SK-N-SH (cell line): ENCODE results near the gene COL23A1. TPM values are rescaled to one million over a fixed set of nuclear protein-coding genes. Genes with fewer than 3 reads are reported as not detected.

Experiments used
- CTCF ChIA-PET: fragments of 300-600, 350-600 bp; formaldehyde crosslinking; extraction: SDS; loops from one replicate; lab custom pipeline; 2021; lab: Yijun Ruan, JAX
- POLR2A ChIA-PET: fragments of 350-600 bp; sonication (Branson Sonifier 250); formaldehyde crosslinking; extraction: SDS; loops from one replicate; lab custom pipeline; 2020; ENCODE audit warnings: antibody characterized with exemption, inconsistent platforms; lab: Yijun Ruan, JAX
- DNase-seq: peaks from one replicate; pipeline ENCODE4 v3.0.0; 2012
- H2AFZ ChIP-seq: fragments of 200-600 bp; sonication (generic); 2 replicates; pipeline ENCODE4 v1.8.1; 2016; ENCODE audit warnings: antibody characterized with exemption, mild to moderate bottlenecking, low read depth
- H3F3A ChIP-seq: fragments of 200-600 bp; sonication (generic); replicated peaks from 2 replicates; pipeline ENCODE3; 2016; ENCODE audit warnings: antibody characterized with exemption, mild to moderate bottlenecking; ENCODE audit not compliant: insufficient read depth
- H3K27ac ChIP-seq, 2 experiments: fragments of 200-500 bp in 1 of 2; fragments of 200-600 bp in 1 of 2; sonication (Bioruptor generic) in 1 of 2; sonication (generic), shearing (Covaris generic) in 1 of 2; 2 replicates each; pipeline versions ENCODE4 v1.5.1 to v1.6.1; 2014 to 2016; ENCODE audit warnings: low read depth in 2 of 2, inconsistent platforms in 1 of 2, low read length in 1 of 2, mild to moderate bottlenecking in 1 of 2, mixed read lengths in 1 of 2
- H3K27me3 ChIP-seq: fragments of 200-600 bp; sonication (generic), shearing (Covaris generic); 2 replicates; pipeline ENCODE4 v1.6.1; 2016; ENCODE audit warnings: mixed run types; ENCODE audit not compliant: insufficient read depth
- H3K36me3 ChIP-seq, 2 experiments: fragments of 200-500 bp in 1 of 2; fragments of 200-600 bp in 1 of 2; sonication (Bioruptor generic) in 1 of 2; sonication (generic) in 1 of 2; replicated peaks in 1 of 2; 2 replicates each; pipeline versions ENCODE3 to v1.5.1; 2014 to 2016; ENCODE audit warnings: low read length in 1 of 2, mild to moderate bottlenecking in 1 of 2; ENCODE audit not compliant: insufficient read depth in 2 of 2, control insufficient read depth in 1 of 2
- H3K4me1 ChIP-seq, 2 experiments: fragments of 200-500 bp in 1 of 2; fragments of 200-600 bp in 1 of 2; sonication (Bioruptor generic) in 1 of 2; sonication (generic), shearing (Covaris generic) in 1 of 2; 2 replicates each; pipeline versions ENCODE4 v1.5.1 to v1.6.1; 2014 to 2016; ENCODE audit warnings: low read depth in 1 of 2, low read length in 1 of 2, mixed run types in 1 of 2; ENCODE audit not compliant: insufficient read depth in 2 of 2, control insufficient read depth in 1 of 2
- H3K4me2 ChIP-seq: fragments of 200-600 bp; sonication (generic), shearing (Covaris generic); 2 replicates; pipeline ENCODE4 v1.6.1; 2017; ENCODE audit warnings: mixed run types
- H3K4me3 ChIP-seq, 2 experiments: fragments of 200-500 bp in 1 of 2; fragments of 200-600 bp in 1 of 2; sonication (Bioruptor generic) in 1 of 2; sonication (generic), shearing (Covaris generic) in 1 of 2; 2 replicates each; pipeline versions ENCODE4 v1.5.1 to v1.8.1; 2014 to 2016; ENCODE audit warnings: low read depth in 2 of 2, inconsistent platforms in 1 of 2, low read length in 1 of 2, mild to moderate bottlenecking in 1 of 2, mixed read lengths in 1 of 2, moderate library complexity in 1 of 2
- H3K79me2 ChIP-seq: fragments of 200-600 bp; sonication (generic); 2 replicates; pipeline ENCODE4 v1.8.1; 2017; ENCODE audit warnings: mild to moderate bottlenecking; ENCODE audit not compliant: insufficient read depth
- H3K9ac ChIP-seq: fragments of 200-600 bp; sonication (generic); 2 replicates; pipeline ENCODE4 v1.6.1; 2017; ENCODE audit warnings: mixed run types
- H3K9me2 ChIP-seq: fragments of 200-600 bp; sonication (generic); 2 replicates; pipeline ENCODE4 v1.6.1; 2017; ENCODE audit warnings: mixed run types
- H3K9me3 ChIP-seq: fragments of 200-600 bp; sonication (generic); 2 replicates; pipeline ENCODE4 v1.6.1; 2017; ENCODE audit warnings: mixed run types, mild to moderate bottlenecking, moderate library complexity
- H4K20me1 ChIP-seq: fragments of 200-600 bp; sonication (generic); 2 replicates; pipeline ENCODE4 v1.6.1; 2017; ENCODE audit warnings: mild to moderate bottlenecking, mixed run types; ENCODE audit not compliant: insufficient read depth
- CTCF ChIP-seq: fragments of 200-600 bp; sonication (generic); IDR thresholded peaks from 2 replicates; pipeline ENCODE4 v1.6.1; 2017; ENCODE audit warnings: antibody characterized with exemption, mild to moderate bottlenecking, moderate library complexity
- EP300 ChIP-seq, 2 experiments: IDR thresholded peaks; 2 replicates each; pipeline versions ENCODE4 v1.4.0 to v1.6.1; 2012; ENCODE audit warnings: borderline replicate concordance in 1 of 2, low read depth in 1 of 2, low read length in 1 of 2
- FOXJ3 ChIP-seq: sonication (generic); formaldehyde crosslinking; IDR thresholded peaks from 2 replicates; pipeline ENCODE4 v1.5.1; 2020; ENCODE audit warnings: mild to moderate bottlenecking, missing genetic modification reagents
- GABPA ChIP-seq: IDR thresholded peaks from 2 replicates; pipeline ENCODE4 v1.4.0; 2012; ENCODE audit warnings: low read depth, mild to moderate bottlenecking
- PBX3 ChIP-seq: IDR thresholded peaks from 2 replicates; pipeline ENCODE4; 2012
- POLR2AphosphoS5 ChIP-seq: IDR thresholded peaks from 2 replicates; pipeline ENCODE4 v1.6.1; 2012; ENCODE audit warnings: low read depth, low read length
- RAD21 ChIP-seq: IDR thresholded peaks from 2 replicates; pipeline ENCODE4 v1.6.1; 2012; ENCODE audit warnings: mild to moderate bottlenecking, low read length
- RFX5 ChIP-seq: IDR thresholded peaks from 2 replicates; pipeline ENCODE4 v1.6.1; 2012; ENCODE audit warnings: mild to moderate bottlenecking, improper control_type of control experiment, low read length
- SIN3A ChIP-seq: IDR thresholded peaks from 2 replicates; pipeline ENCODE4 v1.6.1; 2012; ENCODE audit warnings: low read depth, mild to moderate bottlenecking, low read length, moderate library complexity, borderline replicate concordance
- SMC3 ChIP-seq: IDR thresholded peaks from 2 replicates; pipeline ENCODE4 v1.6.1; 2012; ENCODE audit warnings: low read depth, low read length, improper control_type of control experiment
- TAF1 ChIP-seq: IDR thresholded peaks from 2 replicates; pipeline ENCODE4 v1.6.1; 2012; ENCODE audit warnings: low read depth, mild to moderate bottlenecking, low read length, moderate library complexity, borderline replicate concordance
- WGBS: methylation state at CpG from one replicate; pipeline ENCODE4 v1.1.6; 2017; ENCODE audit warnings: low lambda C conversion rate; 5-methylcytosine and 5-hydroxymethylcytosine counted together
- polyA plus RNA-seq, 3 experiments: library from polyadenylated mRNA; depleted of rRNA; stranded (reverse); fragments of >200 nt; gene quantifications; 2 replicates each; pipeline ENCODE4 v1.2.3, GENCODE V29; 2012
- TF ChIP-seq, protein P1 (sequence below): IDR thresholded peaks from 2 replicates; pipeline ENCODE4 v1.4.0; 2012; ENCODE audit warnings: low read depth, borderline replicate concordance
- TF ChIP-seq, protein P2 (sequence below): IDR thresholded peaks from 2 replicates; pipeline ENCODE4 v1.4.0; 2012; ENCODE audit warnings: low read depth, borderline replicate concordance

Gene COL23A1
- polyA plus RNA-seq, 1 of the 3 experiments (the other 2 are of a cell fraction): 0.10 TPM

DNA sequence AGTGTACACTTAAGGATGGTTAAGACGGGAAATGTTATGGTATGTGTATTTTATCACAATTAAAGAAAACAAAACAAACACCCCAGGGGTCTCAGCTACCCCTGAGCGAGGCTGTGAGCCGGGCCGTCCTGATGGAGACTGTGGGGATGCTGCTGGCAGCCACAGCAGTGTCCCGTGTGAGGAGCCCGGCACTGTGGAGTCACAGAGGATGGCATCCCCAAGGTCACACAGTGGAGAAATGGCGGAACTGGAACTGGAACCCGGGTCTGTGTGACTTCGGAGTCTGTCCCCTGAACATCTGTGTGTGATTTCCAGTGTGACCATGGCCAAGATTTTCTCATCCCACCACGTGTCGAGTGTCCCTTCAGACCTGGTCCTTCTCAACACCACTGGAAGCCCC is 276.9 kb downstream of the COL23A1 start:
- H3K4me3 ChIP-seq: no peak overlapping the region
- H4K20me1 ChIP-seq: no peaks in the 10 kb centered on the region

More for the DNA sequence above, 276.9 kb downstream of the COL23A1 start:
- H3K9ac ChIP-seq: no peak overlapping the region
- ChIA-PET CTCF (no interaction called here), POLR2A (no interaction called here)
- H3K36me3 ChIP-seq: no peaks in the 10 kb centered on the region
- H3K9me3 ChIP-seq: no peaks in the 10 kb centered on the region
- H2AFZ ChIP-seq: no peak overlapping the region
- WGBS: 48% methylated on average over 8 of the region's 11 CpGs
- H3K27ac ChIP-seq: no peak overlapping the region
- DNase-seq: no peak
- no peaks in the 10 kb centered on the region for H3K27me3 ChIP-seq
- no peaks in the 10 kb centered on the region for H3K9me2 ChIP-seq
- H3K4me2 ChIP-seq: no peak overlapping the region
- H3F3A ChIP-seq: no peaks in the 10 kb centered on the region
- TF ChIP-seq, protein P1, sequence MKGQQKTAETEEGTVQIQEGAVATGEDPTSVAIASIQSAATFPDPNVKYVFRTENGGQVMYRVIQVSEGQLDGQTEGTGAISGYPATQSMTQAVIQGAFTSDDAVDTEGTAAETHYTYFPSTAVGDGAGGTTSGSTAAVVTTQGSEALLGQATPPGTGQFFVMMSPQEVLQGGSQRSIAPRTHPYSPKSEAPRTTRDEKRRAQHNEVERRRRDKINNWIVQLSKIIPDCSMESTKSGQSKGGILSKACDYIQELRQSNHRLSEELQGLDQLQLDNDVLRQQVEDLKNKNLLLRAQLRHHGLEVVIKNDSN: no peak
- no peak for TF ChIP-seq TAF1
- TF ChIP-seq RAD21: no peak
- TF ChIP-seq FOXJ3 (CRISPR knock-in tag): no peak
- no peak for TF ChIP-seq PBX3
- TF ChIP-seq SMC3: no peak
- TF ChIP-seq SIN3A: no peak
- TF ChIP-seq, protein P2, sequence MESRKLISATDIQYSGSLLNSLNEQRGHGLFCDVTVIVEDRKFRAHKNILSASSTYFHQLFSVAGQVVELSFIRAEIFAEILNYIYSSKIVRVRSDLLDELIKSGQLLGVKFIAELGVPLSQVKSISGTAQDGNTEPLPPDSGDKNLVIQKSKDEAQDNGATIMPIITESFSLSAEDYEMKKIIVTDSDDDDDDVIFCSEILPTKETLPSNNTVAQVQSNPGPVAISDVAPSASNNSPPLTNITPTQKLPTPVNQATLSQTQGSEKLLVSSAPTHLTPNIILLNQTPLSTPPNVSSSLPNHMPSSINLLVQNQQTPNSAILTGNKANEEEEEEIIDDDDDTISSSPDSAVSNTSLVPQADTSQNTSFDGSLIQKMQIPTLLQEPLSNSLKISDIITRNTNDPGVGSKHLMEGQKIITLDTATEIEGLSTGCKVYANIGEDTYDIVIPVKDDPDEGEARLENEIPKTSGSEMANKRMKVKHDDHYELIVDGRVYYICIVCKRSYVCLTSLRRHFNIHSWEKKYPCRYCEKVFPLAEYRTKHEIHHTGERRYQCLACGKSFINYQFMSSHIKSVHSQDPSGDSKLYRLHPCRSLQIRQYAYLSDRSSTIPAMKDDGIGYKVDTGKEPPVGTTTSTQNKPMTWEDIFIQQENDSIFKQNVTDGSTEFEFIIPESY: no peak
- TF ChIP-seq CTCF: no peak
- TF ChIP-seq RFX5: no peak
- TF ChIP-seq GABPA: no peak
- TF ChIP-seq POLR2AphosphoS5: no peak
- TF ChIP-seq EP300 (IDR thresholded peaks at IDR 0.05; ENCODE audit: borderline replicate concordance in 1 of 2, low read depth in 1 of 2, low read length in 1 of 2): no peak
- H3K79me2 ChIP-seq: no peaks in the 10 kb centered on the region
- H3K4me1 ChIP-seq: peaks cover 0 to 42% of the 10 kb centered on the region in 2 experiments; a peak in 1 of 4 replicates
